H9 (cell line): ENCODE measurements around the gene CRACR2A. TPM values are rescaled to one million over a fixed set of nuclear protein-coding genes. Genes with fewer than 3 reads are reported as not detected.

Experiments used
- DNase-seq: peaks from one replicate; pipeline ENCODE4 v3.0.0-alpha.2; 2017
- H2AFZ ChIP-seq: one replicate; pipeline ENCODE4 v1.6.1; 2013; ENCODE audit warnings: mild to moderate bottlenecking, low read length, control low read depth, moderate library complexity
- H2AK5ac ChIP-seq: 2 replicates; pipeline ENCODE4 v1.6.1; 2013; ENCODE audit warnings: low read length, control low read depth, mixed read lengths; ENCODE audit not compliant: insufficient read length
- H2BK120ac ChIP-seq: one replicate; pipeline ENCODE4 v1.6.1; 2013; ENCODE audit warnings: low read depth, mild to moderate bottlenecking, low read length, control low read depth, inconsistent platforms; ENCODE audit not compliant: poor library complexity, severe bottlenecking
- H2BK12ac ChIP-seq: 2 replicates; pipeline ENCODE4 v1.6.1; 2013; ENCODE audit warnings: low read length, control low read depth, mixed read lengths, low read depth; ENCODE audit not compliant: insufficient read length
- H2BK15ac ChIP-seq: 2 replicates; pipeline ENCODE4 v1.6.1; 2013; ENCODE audit warnings: low read depth, low read length, control low read depth
- H2BK20ac ChIP-seq: one replicate; pipeline ENCODE4 v1.6.1; 2013; ENCODE audit warnings: low read depth, mild to moderate bottlenecking, low read length, control low read depth, inconsistent platforms; ENCODE audit not compliant: poor library complexity, severe bottlenecking
- H2BK5ac ChIP-seq: 2 replicates; pipeline ENCODE4 v1.6.1; 2013; ENCODE audit warnings: low read length, control low read depth, mixed read lengths; ENCODE audit not compliant: insufficient read length
- H3K14ac ChIP-seq: 2 replicates; pipeline ENCODE4 v1.6.1; 2013; ENCODE audit warnings: low read length, control low read depth; ENCODE audit not compliant: insufficient read depth
- H3K18ac ChIP-seq: 2 replicates; pipeline ENCODE4 v1.6.1; 2013; ENCODE audit warnings: low read depth, mild to moderate bottlenecking, mixed read lengths, low read length, control low read depth; ENCODE audit not compliant: insufficient read length
- H3K23ac ChIP-seq: 2 replicates; pipeline ENCODE4 v1.6.1; 2013; ENCODE audit warnings: low read length, control low read depth, mixed read lengths, low read depth; ENCODE audit not compliant: insufficient read length
- H3K23me2 ChIP-seq: 2 replicates; pipeline ENCODE4 v1.6.1; 2013; ENCODE audit warnings: low read depth, mild to moderate bottlenecking, mixed read lengths, low read length, control low read depth; ENCODE audit not compliant: insufficient read length, poor library complexity, severe bottlenecking
- H3K27ac ChIP-seq: 2 replicates; pipeline ENCODE4 v1.5.1; 2013; ENCODE audit warnings: low read length, control low read depth, mixed read lengths, low read depth; ENCODE audit not compliant: insufficient read length
- H3K27me3 ChIP-seq: 2 replicates; pipeline ENCODE4 v1.6.1; 2013; ENCODE audit warnings: low read length, control low read depth, inconsistent platforms; ENCODE audit not compliant: insufficient read depth
- H3K4ac ChIP-seq: 2 replicates; pipeline ENCODE4 v1.6.1; 2013; ENCODE audit warnings: low read depth, mild to moderate bottlenecking, control low read depth, inconsistent platforms, low read length, moderate library complexity
- H3K4me1 ChIP-seq: 2 replicates; pipeline ENCODE4 v1.6.1; 2013; ENCODE audit warnings: low read length, control low read depth, inconsistent platforms; ENCODE audit not compliant: insufficient read depth
- H3K4me2 ChIP-seq: 2 replicates; pipeline ENCODE4 v1.6.1; 2013; ENCODE audit warnings: low read length, control low read depth, mixed read lengths; ENCODE audit not compliant: insufficient read length, insufficient read depth
- H3K56ac ChIP-seq: 2 replicates; pipeline ENCODE4 v1.6.1; 2013; ENCODE audit warnings: low read depth, mild to moderate bottlenecking, mixed read lengths, low read length, control low read depth; ENCODE audit not compliant: insufficient read length
- H3K79me1 ChIP-seq: 2 replicates; pipeline ENCODE4 v1.6.1; 2013; ENCODE audit warnings: low read depth, mild to moderate bottlenecking, moderate library complexity, low read length, control low read depth, inconsistent platforms; ENCODE audit not compliant: insufficient read depth, poor library complexity, severe bottlenecking
- H3K79me2 ChIP-seq: 2 replicates; pipeline ENCODE4 v1.6.1; 2013; ENCODE audit warnings: low read length, control low read depth, inconsistent platforms; ENCODE audit not compliant: insufficient read depth
- H3K9ac ChIP-seq: 2 replicates; pipeline ENCODE4 v1.6.1; 2013; ENCODE audit warnings: low read length, control low read depth, mixed read lengths; ENCODE audit not compliant: insufficient read length; ENCODE audit errors: extremely low read depth
- H3K9me3 ChIP-seq: one replicate; pipeline ENCODE4 v1.6.1; 2013; ENCODE audit warnings: low read depth, low read length, inconsistent platforms; ENCODE audit not compliant: control insufficient read depth
- H3T11ph ChIP-seq: one replicate; pipeline ENCODE4 v1.6.1; 2013; ENCODE audit warnings: mild to moderate bottlenecking, low read length, control low read depth, inconsistent platforms
- H4K20me1 ChIP-seq: one replicate; pipeline ENCODE4 v1.6.1; 2013; ENCODE audit not compliant: control insufficient read depth, insufficient read length, insufficient read depth
- H4K5ac ChIP-seq: 2 replicates; pipeline ENCODE4 v1.6.1; 2013; ENCODE audit warnings: low read depth, mild to moderate bottlenecking, mixed read lengths, low read length, control low read depth; ENCODE audit not compliant: insufficient read length
- H4K8ac ChIP-seq: replicated peaks from 2 replicates; pipeline ENCODE4 v1.6.1; 2013; ENCODE audit warnings: low read length, control low read depth, mixed read lengths, low read depth; ENCODE audit not compliant: insufficient read length
- H4K91ac ChIP-seq: 2 replicates; pipeline ENCODE4 v1.6.1; 2013; ENCODE audit warnings: low read depth, mild to moderate bottlenecking, moderate library complexity, mixed read lengths, low read length, control low read depth; ENCODE audit not compliant: insufficient read length
- H3K27ac Mint-ChIP-seq, 3 experiments: 2 replicates in 2 of 3; 3 replicates in 1 of 3; pipeline ENCODE4 v1.8.0; 2020 to 2021; ENCODE audit warnings: mixed read lengths in 3 of 3, mild to moderate bottlenecking in 1 of 3, moderate library complexity in 1 of 3
- H3K27me3 Mint-ChIP-seq: 2 replicates; pipeline ENCODE4 v1.8.0; 2021; ENCODE audit warnings: low read depth, mild to moderate bottlenecking, moderate library complexity, mixed read lengths
- H3K36me3 Mint-ChIP-seq, 3 experiments: 2 replicates in 2 of 3; 3 replicates in 1 of 3; pipeline ENCODE4 v1.8.0; 2020 to 2021; ENCODE audit warnings: low read depth in 3 of 3, mixed read lengths in 3 of 3; ENCODE audit not compliant: insufficient read depth in 1 of 3
- H3K4me1 Mint-ChIP-seq, 2 experiments: 2 replicates each; pipeline ENCODE4 v1.8.0; 2020; ENCODE audit warnings: mixed read lengths in 2 of 2
- H3K4me3 Mint-ChIP-seq, 2 experiments: 2 replicates in 1 of 2; 3 replicates in 1 of 2; pipeline ENCODE4 v1.8.0; 2020 to 2021; ENCODE audit warnings: mild to moderate bottlenecking in 2 of 2, mixed read lengths in 2 of 2, moderate library complexity in 1 of 2
- H3K9me3 Mint-ChIP-seq, 2 experiments: 2 replicates in 1 of 2; 3 replicates in 1 of 2; pipeline ENCODE4 v1.8.0; 2020; ENCODE audit warnings: mild to moderate bottlenecking in 2 of 2, mixed read lengths in 2 of 2, moderate library complexity in 1 of 2
- WGBS: extraction: QIAGEN DNeasy Blood & Tissue Kit; methylation state at CpG from one replicate; pipeline ENCODE4 v1.1.7; 2013; ENCODE audit warnings: missing lambda C conversion rate, low lambda C conversion rate, mixed read lengths; ENCODE audit not compliant: insufficient read length; ENCODE audit errors: extremely low coverage; 5-methylcytosine and 5-hydroxymethylcytosine counted together
- total RNA-seq: library from RNA; stranded (reverse); gene quantifications from 2 replicates; pipeline ENCODE4 v1.2.1, GENCODE V29; 2021
- TF ChIP-seq, protein P1 (sequence below): fragments of 200-600 bp; sonication (generic); conservative IDR thresholded peaks from 3 replicates; pipeline ENCODE4 v1.8.0; 2021; ENCODE audit warnings: antibody characterized with exemption, mild to moderate bottlenecking

Gene CRACR2A
- total RNA-seq, 1 experiment from 2014 or later: 2.0 TPM

- no peak overlapping the region for H3K14ac ChIP-seq
- no peak overlapping the region for H3K27ac ChIP-seq
- TF ChIP-seq, protein P1, sequence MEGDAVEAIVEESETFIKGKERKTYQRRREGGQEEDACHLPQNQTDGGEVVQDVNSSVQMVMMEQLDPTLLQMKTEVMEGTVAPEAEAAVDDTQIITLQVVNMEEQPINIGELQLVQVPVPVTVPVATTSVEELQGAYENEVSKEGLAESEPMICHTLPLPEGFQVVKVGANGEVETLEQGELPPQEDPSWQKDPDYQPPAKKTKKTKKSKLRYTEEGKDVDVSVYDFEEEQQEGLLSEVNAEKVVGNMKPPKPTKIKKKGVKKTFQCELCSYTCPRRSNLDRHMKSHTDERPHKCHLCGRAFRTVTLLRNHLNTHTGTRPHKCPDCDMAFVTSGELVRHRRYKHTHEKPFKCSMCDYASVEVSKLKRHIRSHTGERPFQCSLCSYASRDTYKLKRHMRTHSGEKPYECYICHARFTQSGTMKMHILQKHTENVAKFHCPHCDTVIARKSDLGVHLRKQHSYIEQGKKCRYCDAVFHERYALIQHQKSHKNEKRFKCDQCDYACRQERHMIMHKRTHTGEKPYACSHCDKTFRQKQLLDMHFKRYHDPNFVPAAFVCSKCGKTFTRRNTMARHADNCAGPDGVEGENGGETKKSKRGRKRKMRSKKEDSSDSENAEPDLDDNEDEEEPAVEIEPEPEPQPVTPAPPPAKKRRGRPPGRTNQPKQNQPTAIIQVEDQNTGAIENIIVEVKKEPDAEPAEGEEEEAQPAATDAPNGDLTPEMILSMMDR: no peak
- H3K79me2 ChIP-seq: no peaks in the 10 kb centered on the region
- H3K4ac ChIP-seq: no peak overlapping the region
- no CpG with 5 or more reads among the region's 3 CpGs for WGBS
- H2BK15ac ChIP-seq: no peak overlapping the region
- Mint-ChIP-seq H3K27ac (no peak overlapping the region), H3K4me3 (no peak overlapping the region), H3K4me1 (peaks cover 4 to 5% of the 10 kb centered on the region in 2 experiments; a peak in 3 of 4 replicates), H3K9me3 (no peaks in the 10 kb centered on the region; a peak in 1 of 5 replicates), H3K27me3 (no peaks in the 10 kb centered on the region), H3K36me3 (no peaks in the 10 kb centered on the region)
- no peaks in the 10 kb centered on the region for H3K9me3 ChIP-seq
- no peak overlapping the region for H3K56ac ChIP-seq
- H2AK5ac ChIP-seq: no peak overlapping the region
- no peaks in the 10 kb centered on the region for H3K4me1 ChIP-seq
- no peak overlapping the region for H3T11ph ChIP-seq
- DNase-seq: no peak
- no peak overlapping the region for H3K18ac ChIP-seq
- H2BK5ac ChIP-seq: no peak overlapping the region
- no peak overlapping the region for H2BK12ac ChIP-seq
- H4K8ac ChIP-seq: no peak overlapping the region
- H3K9ac ChIP-seq: no peak overlapping the region
- H4K91ac ChIP-seq: no peak overlapping the region
- no peaks in the 10 kb centered on the region for H3K79me1 ChIP-seq
- H2BK20ac ChIP-seq: no peak overlapping the region
- no peaks in the 10 kb centered on the region for H3K27me3 ChIP-seq
- no peaks in the 10 kb centered on the region for H4K20me1 ChIP-seq
- no peak overlapping the region for H2AFZ ChIP-seq
- H3K23me2 ChIP-seq: no peaks in the 10 kb centered on the region
- no peak overlapping the region for H3K4me2 ChIP-seq
- H4K5ac ChIP-seq: no peak overlapping the region
- H3K23ac ChIP-seq: no peak overlapping the region
- no peak overlapping the region for H2BK120ac ChIP-seq
Observed at GRCh38 chr12:3679831-3680230, 73.1 kb downstream of the CRACR2A start.
